ENCODE data around the gene HOXA9. TPM values are rescaled to one million over a fixed set of nuclear protein-coding genes. Genes with fewer than 3 reads are reported as not detected.
A peak's percentile ranks its signal among the peaks of the same experiment; 100 is the strongest.

Gene HOXA9
- total RNA-seq, 3 donors from 2014 or later: 7.5 to 18.4 (median 9.0) TPM

GRCh38 chr7:27126596-27127327 is 38.6 kb downstream of the HOXA9 start:
- TF ChIP-seq POLR2AphosphoS5 (IDR thresholded peaks at IDR 0.05) (no peak), POLR2A (IDR thresholded peaks at IDR 0.05) (no peak), CTCF (IDR thresholded peaks at IDR 0.05) (no peak)
- Histone ChIP-seq H3K4me1 (peaks cover 5 to 7% of the 10 kb centered on the region in 2 donors), H3K27ac (peak overlapping the region; percentile 95 to 98), H3K4me3 (no peak overlapping the region), H3K27me3 (no peaks in the 10 kb centered on the region), H3K9me3 (no peaks in the 10 kb centered on the region), H3K36me3 (no peaks in the 10 kb centered on the region)
- intact Hi-C loops (cut with DNase I; ENCODE audit: low total_unique reads): no loop called here
- DNase-seq (ENCODE audit: low spot score in 2 of 2): peak in 1 of 2 donors; percentile 9

GRCh38 chr7:27125986-27126394 is 39.3 kb downstream of the HOXA9 start:
- Histone ChIP-seq H3K27ac (peak overlapping the region; percentile 95 to 98), H3K36me3 (no peaks in the 10 kb centered on the region), H3K27me3 (no peaks in the 10 kb centered on the region), H3K4me1 (peaks cover 0 to 7% of the 10 kb centered on the region in 2 donors), H3K9me3 (no peaks in the 10 kb centered on the region), H3K4me3 (no peak overlapping the region)
- peak in 1 of 2 donors; percentile 12 for DNase-seq (ENCODE audit: low spot score in 2 of 2)
- no peak for TF ChIP-seq POLR2A (IDR thresholded peaks at IDR 0.05)
- intact Hi-C loops (cut with DNase I; ENCODE audit: low total_unique reads): no loop called here

- H3K36me3 ChIP-seq: no peaks in the 10 kb centered on the region
- intact Hi-C loops (cut with DNase I; ENCODE audit: low total_unique reads): no loop called here
- no peaks in the 10 kb centered on the region for H3K27me3 ChIP-seq
- H3K4me3 ChIP-seq: peak overlapping the region in 1 of 3 donors; percentile 45
- peak overlapping the region; percentile 95 to 98 for H3K27ac ChIP-seq
- DNase-seq (ENCODE audit: low spot score in 2 of 2): peak in 1 of 2 donors; percentile 13
- H3K4me1 ChIP-seq: peaks cover 0 to 7% of the 10 kb centered on the region in 2 donors
- TF ChIP-seq POLR2AphosphoS5 (IDR thresholded peaks at IDR 0.05) (no peak), CTCF (IDR thresholded peaks at IDR 0.05) (no peak), POLR2A (IDR thresholded peaks at IDR 0.05) (no peak)
- no peaks in the 10 kb centered on the region for H3K9me3 ChIP-seq
Measured at GRCh38 chr7:27124902-27125689, 40.2 kb downstream of the HOXA9 start.

GRCh38 chr7:27124096-27124901 is 41.0 kb downstream of the HOXA9 start:
- intact Hi-C loops (cut with DNase I; ENCODE audit: low total_unique reads): no loop called here
- DNase-seq (ENCODE audit: low spot score in 2 of 2): peak in 1 of 2 donors; percentile 20
- H3K27me3 ChIP-seq: no peaks in the 10 kb centered on the region
- H3K9me3 ChIP-seq: no peaks in the 10 kb centered on the region
- peak overlapping the region; percentile 95 to 98 for H3K27ac ChIP-seq
- peaks cover 0 to 7% of the 10 kb centered on the region in 2 donors for H3K4me1 ChIP-seq
- H3K36me3 ChIP-seq: no peaks in the 10 kb centered on the region
- H3K4me3 ChIP-seq: peak overlapping the region in 2 of 3 donors; percentile 45 to 64
- no peak for TF ChIP-seq POLR2A (IDR thresholded peaks at IDR 0.05)
- no peak for TF ChIP-seq POLR2AphosphoS5 (IDR thresholded peaks at IDR 0.05)
- TF ChIP-seq CTCF (IDR thresholded peaks at IDR 0.05): no peak

GRCh38 chr7:27123477-27124053 is 41.8 kb downstream of the HOXA9 start:
- peak overlapping the region in 2 of 3 donors; percentile 45 to 64 for H3K4me3 ChIP-seq
- TF ChIP-seq POLR2AphosphoS5 (IDR thresholded peaks at IDR 0.05) (no peak), POLR2A (IDR thresholded peaks at IDR 0.05) (no peak), CTCF (IDR thresholded peaks at IDR 0.05) (no peak)
- H3K27me3 ChIP-seq: no peaks in the 10 kb centered on the region
- DNase-seq (ENCODE audit: low spot score in 2 of 2): peak in 1 of 2 donors; percentile 12
- H3K4me1 ChIP-seq: peaks cover 0 to 7% of the 10 kb centered on the region in 2 donors
- H3K36me3 ChIP-seq: no peaks in the 10 kb centered on the region
- intact Hi-C loops (cut with DNase I; ENCODE audit: low total_unique reads): no loop called here
- peak overlapping the region; percentile 95 to 98 for H3K27ac ChIP-seq
- H3K9me3 ChIP-seq: no peaks in the 10 kb centered on the region
